Gastrocnemius medialis (tissue), 4 donors: ENCODE results near the gene TRIM8. TPM values are rescaled to one million over a fixed set of nuclear protein-coding genes. Genes with fewer than 3 reads are reported as not detected.

Experiments
- ATAC-seq, 2 donors: fragments of 150-250 bp; one replicate each; pipeline ENCODE4 v1.9.1; 2016
- DNase-seq, 2 donors: peaks; one replicate each; pipeline ENCODE4 v3.0.0-alpha.2; 2019
- H3K27ac ChIP-seq, 4 donors: fragments of 200-600 bp; sonication (generic); 1 replicate in 1 of 4; 2 replicates in 3 of 4; pipeline ENCODE4 v1.5.1; 2016 to 2018; ENCODE audit warnings: mild to moderate bottlenecking in 2 of 4, moderate library complexity in 1 of 4
- H3K27me3 ChIP-seq, 3 donors: fragments of 200-600 bp; sonication (generic) in 2 of 3; 1 replicate in 1 of 3; 2 replicates in 2 of 3; pipeline versions ENCODE4 v1.5.1 to v1.6.0; 2016 to 2019; ENCODE audit warnings: mild to moderate bottlenecking in 1 of 3, moderate library complexity in 1 of 3
- H3K36me3 ChIP-seq, 2 donors: fragments of 200-600 bp; sonication (generic) in 1 of 2; one replicate each; pipeline ENCODE4 v1.5.1; 2017 to 2018
- H3K4me1 ChIP-seq, 2 donors: fragments of 200-600 bp; sonication (generic) in 1 of 2; one replicate each; pipeline ENCODE4 v1.5.1; 2016 to 2017; ENCODE audit warnings: mild to moderate bottlenecking in 2 of 2
- H3K4me3 ChIP-seq, 4 donors: fragments of 200-600 bp; sonication (generic) in 3 of 4; 1 replicate in 1 of 4; 2 replicates in 3 of 4; pipeline ENCODE4 v1.5.1; 2016 to 2019; ENCODE audit warnings: mild to moderate bottlenecking in 2 of 4
- H3K9me3 ChIP-seq, 3 donors: fragments of 200-600 bp; sonication (generic) in 2 of 3; 1 replicate in 1 of 3; 2 replicates in 2 of 3; pipeline ENCODE4 v1.5.1; 2016 to 2019
- POLR2A ChIP-seq, 2 donors: fragments of 450-650 bp; IDR thresholded peaks; one replicate each; pipeline ENCODE4 v1.6.1; 2017; ENCODE audit warnings: antibody characterized with exemption in 2 of 2, mild to moderate bottlenecking in 2 of 2, moderate library complexity in 2 of 2
- in situ Hi-C, 4 donors: fragments of 200-750 bp; cut with MboI; loops; one replicate each; pipeline versions ENCODE4 v1.15.0 to v1.8.0; 2017; ENCODE audit warnings: low sequenced_read_pairs in 4 of 4
- intact Hi-C: fragments of 100-400 bp; cut with DNase I; formaldehyde crosslinking; loops from one replicate; pipeline ENCODE4 v1.15.1; 2023; ENCODE audit warnings: low total_unique reads
- total RNA-seq, 4 donors: library from RNA; depleted of rRNA; stranded (reverse); fragments of >200 nt; gene quantifications; one replicate each; pipeline versions ENCODE4 v1.1.0 to v1.2.3, GENCODE V29; 2016
- TF ChIP-seq, protein P1 (sequence below), 5 experiments: fragments of 450-650 bp in 3 of 5; fragments of 200-600 bp in 2 of 5; sonication (generic) in 2 of 5; IDR thresholded peaks in 4 of 5; conservative IDR thresholded peaks in 1 of 5; 1 replicate in 4 of 5; 2 replicates in 1 of 5; pipeline ENCODE4 v1.5.1; 2016 to 2019; ENCODE audit warnings: antibody characterized with exemption in 5 of 5, mild to moderate bottlenecking in 3 of 5, moderate library complexity in 3 of 5

TRIM8 gene
- total RNA-seq, 4 donors from 2014 or later = 113 to 222 (median 138) TPM

DNA sequence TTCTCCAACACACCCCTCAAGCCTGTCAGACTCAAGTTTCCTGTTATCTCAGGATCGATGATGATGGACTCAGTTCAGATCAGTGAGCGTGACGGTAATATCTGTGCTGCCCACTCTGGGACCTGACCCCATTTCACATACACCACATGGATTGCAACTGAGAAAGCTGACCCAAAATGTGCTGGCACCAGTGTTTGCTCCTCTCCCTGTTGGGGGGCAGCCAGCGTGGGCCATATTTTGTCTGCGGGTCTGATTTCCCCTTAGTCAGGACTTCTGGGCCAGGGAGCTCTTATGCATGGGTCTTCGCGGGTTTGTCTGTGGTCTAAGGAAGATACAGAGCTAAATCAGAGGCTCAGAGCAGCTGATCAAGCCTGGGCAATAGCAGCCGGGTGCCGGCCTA is 42.6 kb upstream of the TRIM8 start:
- TF ChIP-seq POLR2A (IDR thresholded peaks at IDR 0.05) = no peak
- TF ChIP-seq, protein P1, sequence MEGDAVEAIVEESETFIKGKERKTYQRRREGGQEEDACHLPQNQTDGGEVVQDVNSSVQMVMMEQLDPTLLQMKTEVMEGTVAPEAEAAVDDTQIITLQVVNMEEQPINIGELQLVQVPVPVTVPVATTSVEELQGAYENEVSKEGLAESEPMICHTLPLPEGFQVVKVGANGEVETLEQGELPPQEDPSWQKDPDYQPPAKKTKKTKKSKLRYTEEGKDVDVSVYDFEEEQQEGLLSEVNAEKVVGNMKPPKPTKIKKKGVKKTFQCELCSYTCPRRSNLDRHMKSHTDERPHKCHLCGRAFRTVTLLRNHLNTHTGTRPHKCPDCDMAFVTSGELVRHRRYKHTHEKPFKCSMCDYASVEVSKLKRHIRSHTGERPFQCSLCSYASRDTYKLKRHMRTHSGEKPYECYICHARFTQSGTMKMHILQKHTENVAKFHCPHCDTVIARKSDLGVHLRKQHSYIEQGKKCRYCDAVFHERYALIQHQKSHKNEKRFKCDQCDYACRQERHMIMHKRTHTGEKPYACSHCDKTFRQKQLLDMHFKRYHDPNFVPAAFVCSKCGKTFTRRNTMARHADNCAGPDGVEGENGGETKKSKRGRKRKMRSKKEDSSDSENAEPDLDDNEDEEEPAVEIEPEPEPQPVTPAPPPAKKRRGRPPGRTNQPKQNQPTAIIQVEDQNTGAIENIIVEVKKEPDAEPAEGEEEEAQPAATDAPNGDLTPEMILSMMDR (IDR thresholded peaks at IDR 0.05 in 4 of 5, conservative IDR thresholded peaks at IDR 0.05 in 1 of 5) = no peak
- ATAC-seq = no peak
- DNase-seq = no peak
- Histone ChIP-seq H3K4me1 (peaks cover 80 to 90% of the 10 kb centered on the region in 2 donors), H3K4me3 (no peak overlapping the region), H3K27me3 (no peaks in the 10 kb centered on the region), H3K36me3 (no peaks in the 10 kb centered on the region), H3K9me3 (no peaks in the 10 kb centered on the region), H3K27ac (peak overlapping the region; percentile 76 to 87 (median 80))
- intact Hi-C loops = no loop called here
- in situ Hi-C loops = no loop called here

DNA sequence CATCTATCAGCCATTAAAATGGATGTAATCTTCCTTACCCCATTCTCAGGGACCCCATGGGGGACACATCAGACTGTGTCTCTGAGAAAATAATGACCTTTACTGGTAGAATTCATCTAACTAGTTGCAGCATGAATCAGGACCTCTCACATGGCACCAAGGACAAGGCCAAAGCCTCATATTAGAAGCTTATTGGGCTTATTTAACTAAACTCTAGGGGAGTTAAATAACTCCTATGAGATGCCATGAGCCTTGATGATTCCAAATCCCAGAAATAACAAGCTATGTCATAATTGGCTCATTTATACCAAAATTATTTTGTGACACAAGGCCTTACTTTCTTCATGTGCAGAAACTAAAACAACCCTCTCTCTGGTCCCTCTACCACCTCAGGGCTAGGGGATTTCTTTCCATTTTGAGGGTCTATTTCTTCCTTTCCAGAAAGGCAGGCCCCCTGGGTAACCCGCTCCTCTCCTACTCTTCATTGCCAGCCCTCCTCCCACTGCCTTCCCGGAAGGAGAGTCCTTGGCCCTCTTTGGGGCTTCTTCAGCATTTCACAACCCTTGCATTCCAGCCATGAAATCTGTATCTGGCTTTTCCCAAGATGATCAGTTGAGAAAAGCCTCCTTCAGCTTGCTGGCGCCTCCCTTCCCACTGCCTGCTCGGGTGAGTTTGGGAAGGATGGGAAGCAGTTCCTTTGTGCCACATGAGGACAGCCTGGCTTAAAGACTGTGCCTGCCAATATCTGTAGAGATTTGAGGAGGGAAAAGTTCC is 41.8 kb upstream of the TRIM8 start:
- intact Hi-C loops (no loop called here), in situ Hi-C loops (no loop called here)
- Histone ChIP-seq H3K27ac (peak overlapping the region; percentile 76 to 87 (median 80)), H3K9me3 (no peaks in the 10 kb centered on the region), H3K4me3 (no peak overlapping the region), H3K27me3 (no peaks in the 10 kb centered on the region), H3K4me1 (peaks cover 72 to 82% of the 10 kb centered on the region in 2 donors), H3K36me3 (no peaks in the 10 kb centered on the region)
- ATAC-seq (peak; percentile 19 to 33), DNase-seq (peak; percentile 32 to 64)
- no peak for TF ChIP-seq POLR2A (IDR thresholded peaks at IDR 0.05)
- TF ChIP-seq, protein P1 (IDR thresholded peaks at IDR 0.05 in 4 of 5, conservative IDR thresholded peaks at IDR 0.05 in 1 of 5) = no peak

DNA sequence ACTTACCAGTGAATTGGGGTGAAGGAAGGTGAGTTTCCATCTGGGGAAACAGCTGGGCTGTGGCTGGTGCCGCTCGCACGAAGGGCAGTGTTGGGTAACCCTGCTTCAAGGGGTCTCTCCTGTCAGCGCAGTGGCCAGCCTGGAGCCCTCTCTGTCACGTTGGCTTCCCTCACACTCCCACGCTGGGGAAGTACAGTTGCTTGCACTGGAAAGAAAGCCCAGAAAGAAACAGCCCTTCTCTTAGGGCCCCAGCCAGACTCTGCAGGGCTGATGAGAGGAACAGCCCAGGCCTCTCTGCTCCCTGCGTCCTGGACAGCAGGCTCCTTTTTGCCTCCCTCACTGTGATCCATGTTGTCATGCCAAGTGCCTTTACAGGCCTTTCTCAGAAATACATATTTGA is 40.3 kb upstream of the TRIM8 start:
- DNase-seq = peak in 1 of 2 donors; percentile 50

DNA sequence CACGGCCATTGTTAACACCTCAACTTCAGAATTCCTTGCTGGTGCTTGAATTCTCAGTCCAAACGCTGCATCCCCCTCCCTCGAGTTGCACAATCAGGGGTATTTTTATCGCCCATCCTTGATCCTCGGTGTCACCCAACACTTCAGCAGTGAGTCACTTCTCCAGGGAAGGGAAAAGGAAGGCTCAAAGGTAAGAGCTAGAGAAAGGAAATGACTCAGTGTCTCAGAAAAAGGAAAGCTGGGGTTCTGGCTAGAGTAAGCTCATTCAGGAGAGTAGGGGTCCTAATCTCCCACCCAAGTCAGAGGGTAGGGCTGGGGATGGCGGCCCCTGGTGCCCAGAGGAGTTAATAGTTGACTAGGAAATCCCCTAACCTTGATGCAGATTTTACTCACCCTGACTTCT is 39.8 kb upstream of the TRIM8 start:
- no peaks in the 10 kb centered on the region for H3K9me3 ChIP-seq
- intact Hi-C loops (no loop called here), in situ Hi-C loops (no loop called here)
- no peak overlapping the region for H3K4me3 ChIP-seq
- no peak for TF ChIP-seq POLR2A (IDR thresholded peaks at IDR 0.05)
- TF ChIP-seq, protein P1 (IDR thresholded peaks at IDR 0.05 in 4 of 5, conservative IDR thresholded peaks at IDR 0.05 in 1 of 5) = no peak
- no peaks in the 10 kb centered on the region for H3K27me3 ChIP-seq
- DNase-seq = peak in 1 of 2 donors; percentile 70
- peak; percentile 85 to 87 for ATAC-seq
- H3K36me3 ChIP-seq = no peaks in the 10 kb centered on the region
- H3K27ac ChIP-seq = peak overlapping the region; percentile 76 to 87 (median 80)
- H3K4me1 ChIP-seq = peaks cover 60 to 64% of the 10 kb centered on the region in 2 donors

More for the DNA sequence above, 40.3 kb upstream of the TRIM8 start:
- Histone ChIP-seq H3K4me3 (no peak overlapping the region), H3K27ac (peak overlapping the region; percentile 76 to 87 (median 80)), H3K9me3 (no peaks in the 10 kb centered on the region), H3K4me1 (peaks cover 61 to 69% of the 10 kb centered on the region in 2 donors), H3K36me3 (no peaks in the 10 kb centered on the region), H3K27me3 (no peaks in the 10 kb centered on the region)
- intact Hi-C loops (no loop called here), in situ Hi-C loops (no loop called here)
- TF ChIP-seq POLR2A (IDR thresholded peaks at IDR 0.05) = no peak
- TF ChIP-seq, protein P1 (IDR thresholded peaks at IDR 0.05 in 4 of 5, conservative IDR thresholded peaks at IDR 0.05 in 1 of 5) = no peak
- ATAC-seq = peak; percentile 63 to 71
